HG02981 (cell line): ENCODE measurements around the gene ASCC1.
"Not testable (repeated sequence)": the region's sequence is repeated elsewhere in the genome, so short reads cannot be mapped to it uniquely, and the experiment has no call there.

Experiments
- ATAC-seq: cut with Tn5 transposase; IDR thresholded peaks from one replicate; pipeline ENCODE4 v1.9.1; 2021; ENCODE audit warnings: mild to moderate bottlenecking, moderate library complexity; ENCODE audit not compliant: unreplicated experiment

ASCC1 gene

GRCh38 chr10:72133517-72133916 lies 82.6 kb downstream of the ASCC1 start:
- ATAC-seq, result peak; percentile 94

GRCh38 chr10:72132854-72133253 lies 83.2 kb downstream of the ASCC1 start:
- ATAC-seq, result peak; percentile 24

GRCh38 chr10:72127571-72127970 lies 88.5 kb downstream of the ASCC1 start:
- no peak for ATAC-seq

- no peak for ATAC-seq
Measured at GRCh38 chr10:72126872-72127232, 89.2 kb downstream of the ASCC1 start.

GRCh38 chr10:72126184-72126871 lies 89.7 kb downstream of the ASCC1 start:
- ATAC-seq, result no peak

GRCh38 chr10:72124989-72125388 lies 91.1 kb downstream of the ASCC1 start:
- ATAC-seq, result no peak

GRCh38 chr10:72124381-72124780 lies 91.7 kb downstream of the ASCC1 start:
- ATAC-seq, result no peak

GRCh38 chr10:72123616-72124015 lies 92.5 kb downstream of the ASCC1 start:
- no peak for ATAC-seq

- ATAC-seq, result no peak
Measured at GRCh38 chr10:72122221-72122620, 93.9 kb downstream of the ASCC1 start.

- no peak for ATAC-seq
Measured at GRCh38 chr10:72121389-72121788, 94.7 kb downstream of the ASCC1 start.

GRCh38 chr10:72116372-72116771 lies 99.7 kb downstream of the ASCC1 start:
- no peak for ATAC-seq

- no peak for ATAC-seq
Measured at GRCh38 chr10:72114706-72115450, 101.2 kb downstream of the ASCC1 start.

- no peak for ATAC-seq
Measured at GRCh38 chr10:72110673-72111401, 105.2 kb downstream of the ASCC1 start.

GRCh38 chr10:72109636-72110157 lies 106.4 kb downstream of the ASCC1 start:
- ATAC-seq, result no peak

GRCh38 chr10:72108830-72109635 lies 107.0 kb downstream of the ASCC1 start:
- no peak for ATAC-seq

- not testable (repeated sequence) for ATAC-seq
Measured at GRCh38 chr10:72108004-72108370, 108.1 kb downstream of the ASCC1 start.

GRCh38 chr10:72107325-72108003 lies 108.6 kb downstream of the ASCC1 start:
- ATAC-seq, result no peak

- ATAC-seq, result no peak
Measured at GRCh38 chr10:72106896-72107295, 109.2 kb downstream of the ASCC1 start.

GRCh38 chr10:72106154-72106849 lies 109.8 kb downstream of the ASCC1 start:
- no peak for ATAC-seq

- no peak for ATAC-seq
Measured at GRCh38 chr10:72105710-72106109, 110.4 kb downstream of the ASCC1 start.
